ENCODE data around the gene CDK5. TPM values are rescaled to one million over a fixed set of nuclear protein-coding genes. Genes with fewer than 3 reads are reported as not detected.

Gene CDK5
- polyA plus RNA-seq, 2 of the 4 experiments (the other 2 are of a cell fraction) = 29.6 to 51.0 TPM

GRCh38 chr7:151083071-151083823, 25.6 kb upstream of the CDK5 start, which contains the start of gene TMUB1 (continued):
- TF ChIP-seq BCL3 (IDR thresholded peaks at IDR 0.05) (peak; percentile 37; the same call in 1 of the 3 replicates), CBX8 (IDR thresholded peaks at IDR 0.05) (no peak), MAX (IDR thresholded peaks at IDR 0.05) (peak; percentile 81), POLR2A (IDR thresholded peaks at IDR 0.05; ENCODE audit: low read length) (peak; percentile 7; the same call in 1 of the 2 replicates)

GRCh38 chr7:151082141-151083070, 24.7 kb upstream of the CDK5 start:
- Histone ChIP-seq H3K4me1 (peaks cover 47% of the 10 kb centered on the region), H3K9me3 (no peaks in the 10 kb centered on the region), H3K4me2 (peak overlapping the region; percentile 95), H3K27ac (peak overlapping the region; percentile 98), H3K4me3 (peak overlapping the region; percentile 93)
- FAIRE-seq (no peak), ATAC-seq (no peak), DNase-seq (ENCODE audit: low read depth in 1 of 2, low spot score in 1 of 2) (no peak)
- ChIA-PET CTCF (interaction anchor here (0.8 to 27.1 kb wide), 4 partner anchors 14 to 42 kb away, joined by 3 to 412 read pairs (median 12); no protein-coding TSS in a partner anchor), POLR2A (interaction anchor here (0.9 kb wide), 1 partner anchor 20 kb away, joined by 4 read pairs; no protein-coding TSS in a partner anchor)
- no peak for TF ChIP-seq NR3C1 (IDR thresholded peaks at IDR 0.05)
- no peak for TF ChIP-seq MAZ (IDR thresholded peaks at IDR 0.05; ENCODE audit: borderline replicate concordance, low read depth, low read length)
- TF ChIP-seq JUN (IDR thresholded peaks at IDR 0.05) = no peak
- TF ChIP-seq POLR2A (IDR thresholded peaks at IDR 0.05; ENCODE audit: low read length) = no peak
- 67% methylated on average over 29 of the region's 42 CpGs for WGBS (ENCODE audit: missing lambda C conversion rate)

GRCh38 chr7:151081170-151082101, 23.7 kb upstream of the CDK5 start:
- Histone ChIP-seq H3K4me2 (peak overlapping the region; percentile 95), H3K4me3 (peak overlapping the region; percentile 93), H3K4me1 (peaks cover 53% of the 10 kb centered on the region), H3K9me3 (no peaks in the 10 kb centered on the region), H3K27ac (peak overlapping the region; percentile 98)
- 19% methylated on average over 22 of the region's 64 CpGs for WGBS (ENCODE audit: missing lambda C conversion rate)
- POLR2A ChIA-PET = interaction anchor here (0.6 to 1.4 kb wide), 7 partner anchors 14 to 42 kb away, joined by 3 to 14 read pairs (median 4); partner anchors contain the start of gene CDK5
- ATAC-seq (peak; percentile 7 to 13; a peak in 5 of 6 replicates), FAIRE-seq (no peak), DNase-seq (ENCODE audit: low read depth in 1 of 2, low spot score in 1 of 2) (peak in 1 of 2 experiments; percentile 46)
- no peak for TF ChIP-seq HOXB13 (CRISPR knock-in tag; IDR thresholded peaks at IDR 0.05; ENCODE audit: low read depth)
- peak; percentile 93 for TF ChIP-seq RNF2 (IDR thresholded peaks at IDR 0.05; ENCODE audit: borderline replicate concordance, low read depth)
- TF ChIP-seq PBX3 (IDR thresholded peaks at IDR 0.05) = 0 out of 2 replicates have a peak, but pooled peaks have one; percentile 1
- CTCF ChIA-PET = interaction anchor here (1.1 to 27.1 kb wide), 4 partner anchors 13 to 46 kb away, joined by 3 to 412 read pairs (median 14); no protein-coding TSS in a partner anchor

- ChIA-PET POLR2A (interaction anchor here (0.6 to 1.4 kb wide), 7 partner anchors 13 to 42 kb away, joined by 3 to 14 read pairs (median 4); partner anchors contain the start of gene CDK5), CTCF (interaction anchor here (1.1 to 27.1 kb wide), 4 partner anchors 13 to 46 kb away, joined by 3 to 412 read pairs (median 14); no protein-coding TSS in a partner anchor)
- 2% methylated on average over 37 of the region's 66 CpGs for WGBS (ENCODE audit: missing lambda C conversion rate)
- Histone ChIP-seq H3K4me2 (peak within 1 kb of the TSS; percentile 95), H3K27ac (peak within 1 kb of the TSS; percentile 98), H3K9me3 (no peaks in the 10 kb centered on the region), H3K4me3 (peak within 1 kb of the TSS; percentile 93), H3K4me1 (peaks cover 61% of the 10 kb centered on the region)
- ATAC-seq = peak; percentile 51 to 82
- DNase-seq (ENCODE audit: low read depth in 1 of 2, low spot score in 1 of 2) = peak; percentile 89 to 92
- no peak for FAIRE-seq
- 0 out of 2 replicates have a peak, but pooled peaks have one; percentile 7 for TF ChIP-seq ZC3H11A (IDR thresholded peaks at IDR 0.05)
- TF ChIP-seq ZSCAN20 (CRISPR knock-in tag; IDR thresholded peaks at IDR 0.05) = no peak
- TF ChIP-seq GATA3 (IDR thresholded peaks at IDR 0.05; ENCODE audit: borderline replicate concordance) = 0 out of 2 replicates have a peak, but pooled peaks have one; percentile 2
- peak; percentile 37; the same call in 1 of the 2 replicates for TF ChIP-seq PBX3 (IDR thresholded peaks at IDR 0.05)
- TF ChIP-seq PHF8 (IDR thresholded peaks at IDR 0.05; ENCODE audit: borderline replicate concordance, low read depth) = peak; percentile 80
- TF ChIP-seq POLR2A (IDR thresholded peaks at IDR 0.05; ENCODE audit: low read length) = peak; percentile 82
- no peak for TF ChIP-seq JUNB (IDR thresholded peaks at IDR 0.05)
- TF ChIP-seq NPAS2 (CRISPR knock-in tag; IDR thresholded peaks at IDR 0.05; ENCODE audit: borderline replicate concordance) = no peak
- peak; percentile 81; the same call in 1 of the 2 replicates for TF ChIP-seq KDM5A (IDR thresholded peaks at IDR 0.05)
- TF ChIP-seq JUN (IDR thresholded peaks at IDR 0.05) = peak; percentile 74 to 91; a peak in 4 of 5 replicates
- TF ChIP-seq MAZ (IDR thresholded peaks at IDR 0.05; ENCODE audit: borderline replicate concordance, low read depth, low read length) = peak; percentile 81; the same call in 1 of the 2 replicates
- TF ChIP-seq BCL3 (IDR thresholded peaks at IDR 0.05) = peak; percentile 80
Measured at GRCh38 chr7:151080522-151081169, 22.9 kb upstream of the CDK5 start, which contains the start of gene FASTK. TSS of gene FASTK (minus strand) at chr7:151080809. CDS start at chr7:151080766, 43 bp downstream.

Data from A549 (cell line).